HepG2 (cell line): Measurements from ENCODE around the gene ANKRD60. TPM values are rescaled to one million over a fixed set of nuclear protein-coding genes. Genes with fewer than 3 reads are reported as not detected.

Experiments used
- ATAC-seq: fragments of 200-7000 bp; cut with Tn5 transposase; 3 replicates; pipeline ENCODE4 v1.9.1; 2020; ENCODE audit warnings: mild to moderate bottlenecking, moderate library complexity
- BruUV-seq: library from RNA; stranded (reverse); fragments of 400-500 nt; replicated peaks from 2 replicates; lab custom pipeline; 2021; lab: Mats Ljungman, UMichigan
- CTCF ChIA-PET: fragments of 300-600 bp; formaldehyde crosslinking; extraction: SDS; loops from one replicate; lab custom pipeline; 2021; ENCODE audit warnings: low total read pairs, inconsistent platforms, low intra/inter-chr PET ratio; lab: Yijun Ruan, JAX
- POLR2A ChIA-PET: fragments of 350-600 bp; sonication (Branson Sonifier 250); formaldehyde crosslinking; loops from one replicate; lab custom pipeline; 2020; ENCODE audit warnings: antibody characterized with exemption, inconsistent platforms; lab: Yijun Ruan, JAX
- DNase-seq: peaks from one replicate; pipeline ENCODE4 v3.0.0-alpha.2; 2015; ENCODE audit warnings: low spot score
- FAIRE-seq: peaks from 3 replicates; lab custom pipeline; 2011; peaks lifted over from hg19 to GRCh38; lab: Jason Lieb, UNC
- H2AFZ ChIP-seq: one replicate; pipeline ENCODE4 v1.6.1; 2011; ENCODE audit warnings: low read length, inconsistent platforms
- H3K27ac ChIP-seq: fragments of 300-600 bp; 3 replicates; pipeline ENCODE4 v1.8.0; 2011; ENCODE audit warnings: mixed run types, mild to moderate bottlenecking, mixed read lengths, low read length, inconsistent platforms; ENCODE audit not compliant: insufficient read depth; ENCODE audit errors: extremely low read length
- H3K27me3 ChIP-seq, 2 experiments: fragments of 200-600 bp in 1 of 2; 2 replicates in 1 of 2; 3 replicates in 1 of 2; pipeline versions ENCODE4 v1.6.0 to v1.8.0; 2011; ENCODE audit warnings: low read length in 2 of 2, mild to moderate bottlenecking in 2 of 2, moderate library complexity in 2 of 2, inconsistent platforms in 1 of 2; ENCODE audit not compliant: insufficient read depth in 2 of 2, control insufficient read depth in 1 of 2
- H3K36me3 ChIP-seq, 2 experiments: fragments of 200-600 bp in 1 of 2; replicated peaks in 1 of 2; 2 replicates in 1 of 2; 3 replicates in 1 of 2; pipeline versions ENCODE4 v1.5.1 to v1.8.0; 2011; ENCODE audit warnings: low read length in 2 of 2, inconsistent platforms in 1 of 2; ENCODE audit not compliant: insufficient read depth in 2 of 2, control insufficient read depth in 1 of 2
- H3K4me1 ChIP-seq: 2 replicates; pipeline ENCODE4 v1.5.1; 2012; ENCODE audit warnings: low read length, inconsistent platforms; ENCODE audit not compliant: insufficient read depth
- H3K4me2 ChIP-seq: 2 replicates; pipeline ENCODE4 v1.6.0; 2011; ENCODE audit warnings: low read depth, low read length, inconsistent platforms
- H3K4me3 ChIP-seq, 3 experiments: fragments of 200-600 bp in 1 of 3; sonication (generic), shearing (Covaris generic) in 1 of 3; replicated peaks in 1 of 3; 2 replicates each; pipeline ENCODE4 v1.5.1; 2011 to 2016; ENCODE audit warnings: low read length in 3 of 3, inconsistent platforms in 2 of 3, low read depth in 2 of 3, mild to moderate bottlenecking in 2 of 3, control low read depth in 1 of 3, mixed read lengths in 1 of 3; ENCODE audit not compliant: insufficient read depth in 1 of 3
- H3K79me2 ChIP-seq: one replicate; pipeline ENCODE4 v1.6.1; 2011; ENCODE audit warnings: low read length, inconsistent platforms; ENCODE audit not compliant: insufficient read depth
- H3K9ac ChIP-seq: 2 replicates; pipeline ENCODE4 v1.6.0; 2011; ENCODE audit warnings: mild to moderate bottlenecking, low read depth, low read length, inconsistent platforms; ENCODE audit not compliant: insufficient read depth
- H3K9me3 ChIP-seq: 2 replicates; pipeline ENCODE4 v1.5.1; 2012; ENCODE audit warnings: mild to moderate bottlenecking, low read length
- H4K20me1 ChIP-seq: 2 replicates; pipeline ENCODE4 v1.6.0; 2011; ENCODE audit warnings: inconsistent platforms, mild to moderate bottlenecking, low read length, moderate library complexity; ENCODE audit not compliant: insufficient read depth
- CTCF ChIP-seq: sonication (generic); formaldehyde crosslinking; IDR thresholded peaks from 2 replicates; pipeline ENCODE4 v1.5.0; 2020; ENCODE audit warnings: mild to moderate bottlenecking, missing genetic modification reagents, moderate library complexity
- HNF1A ChIP-seq, 2 experiments: sonication (generic) in 1 of 2; formaldehyde crosslinking in 1 of 2; IDR thresholded peaks; 2 replicates each; pipeline versions ENCODE4 v1.4.0 to v1.6.1; 2016 to 2020; ENCODE audit warnings: borderline replicate concordance in 1 of 2, low read depth in 1 of 2, mild to moderate bottlenecking in 1 of 2, missing genetic modification reagents in 1 of 2
- MAFK ChIP-seq, 2 experiments: IDR thresholded peaks in 1 of 2; conservative IDR thresholded peaks in 1 of 2; 2 replicates each; pipeline ENCODE4 v1.6.1; 2011; ENCODE audit warnings: improper control_type of control experiment in 2 of 2, low read length in 2 of 2
- PITX1 ChIP-seq: sonication (generic); formaldehyde crosslinking; IDR thresholded peaks from 2 replicates; pipeline ENCODE4 v1.5.1; 2020; ENCODE audit warnings: mild to moderate bottlenecking, missing genetic modification reagents
- RFX3 ChIP-seq: IDR thresholded peaks from 2 replicates; pipeline ENCODE4 v1.6.1; 2016; ENCODE audit warnings: missing biosample characterization, missing genetic modification reagents
- ZNF781 ChIP-seq: sonication (generic); formaldehyde crosslinking; IDR thresholded peaks from 2 replicates; pipeline ENCODE4 v1.5.1; 2020; ENCODE audit warnings: borderline replicate concordance, mild to moderate bottlenecking, missing genetic modification reagents; ENCODE audit errors: not compliant biosample characterization
- WGBS: methylation state at CpG from one replicate; pipeline ENCODE4 v1.1.6; 2017; ENCODE audit warnings: low lambda C conversion rate; 5-methylcytosine and 5-hydroxymethylcytosine counted together
- in situ Hi-C: cut with HindIII; loops from 2 replicates; pipeline ENCODE4 v1.10.0; 2017; ENCODE audit warnings: low pct_unique_long_range_greater_than_20kb; ENCODE audit not compliant: extremely low pct_ligation_motif_present
- intact Hi-C: fragments of 100-400 bp; cut with micrococcal nuclease; formaldehyde crosslinking; loops from one replicate; pipeline ENCODE4 v1.10.0; 2022; ENCODE audit not compliant: unreplicated experiment
- polyA plus RNA-seq, 8 experiments: library from polyadenylated mRNA; depleted of rRNA in 3 of 8; stranded (reverse) in 7 of 8; unstranded in 1 of 8; fragments of >200 nt; fragmentation: Illumina TruSeq in 4 of 8; extraction: Trizol in 4 of 8; gene quantifications; 2 replicates each; pipeline versions ENCODE4 v1.2.1 to v1.2.3, GENCODE V29; 2011 to 2016; ENCODE audit warnings: low read depth in 4 of 8, missing spikeins in 1 of 8, mixed read lengths in 1 of 8; ENCODE audit not compliant: insufficient read depth in 1 of 8
- total RNA-seq, 5 experiments: library from RNA; depleted of rRNA; stranded (reverse); fragments of >200 nt; fragmentation: Illumina TruSeq; extraction: Trizol; gene quantifications; 2 replicates each; pipeline ENCODE4 v1.2.3, GENCODE V29; 2016; ENCODE audit warnings: low read depth in 1 of 5

ANKRD60 gene
- total and polyA plus RNA-seq, 2 of the 13 experiments (the other 11 are each of a cell fraction or from before 2014, with no cell fraction given), result not detected

GRCh38 chr20:58239216-58239615 is 10.8 kb upstream of the ANKRD60 start:
- Histone ChIP-seq H3K79me2 (no peaks in the 10 kb centered on the region), H3K4me3 (no peak overlapping the region)
- BruUV-seq, result no TSS peak

More at GRCh38 chr20:58239216-58239615, 10.8 kb upstream of the ANKRD60 start:
- Histone ChIP-seq H3K9me3 (no peaks in the 10 kb centered on the region), H3K9ac (no peak overlapping the region), H4K20me1 (no peaks in the 10 kb centered on the region), H3K4me2 (no peak overlapping the region), H3K4me1 (peaks cover 7% of the 10 kb centered on the region), H2AFZ (no peak overlapping the region), H3K36me3 (no peaks in the 10 kb centered on the region), H3K27ac (no peak overlapping the region), H3K27me3 (peaks cover 0 to 12% of the 10 kb centered on the region in 2 experiments; a peak in 2 of 5 replicates)
- POLR2A ChIA-PET, result no interaction called here
- WGBS, result 45% methylated on average over 7 of the region's 7 CpGs
- no peak for TF ChIP-seq HNF1A (IDR thresholded peaks at IDR 0.05; ENCODE audit: low read depth)
- no peak for TF ChIP-seq HNF1A (CRISPR knock-in tag; IDR thresholded peaks at IDR 0.05; ENCODE audit: borderline replicate concordance)
- TF ChIP-seq CTCF (CRISPR knock-in tag), result peak; percentile 16; the same call in 1 of the 2 replicates
- TF ChIP-seq PITX1 (CRISPR knock-in tag), result no peak
- TF ChIP-seq MAFK (conservative IDR thresholded peaks at IDR 0.05 in 1 of 2, IDR thresholded peaks at IDR 0.05 in 1 of 2; ENCODE audit: low read length in 2 of 2), result no peak
- no peak for TF ChIP-seq RFX3
- no peak for TF ChIP-seq ZNF781 (CRISPR knock-in tag)
- DNase-seq (no peak), ATAC-seq (peak; percentile 39; the same call in 2 of the 3 replicates), FAIRE-seq (no peak)
- CTCF ChIA-PET, result no interaction called here
- in situ Hi-C loops, result loop anchor here (10.0 kb wide), 1 partner anchor 606 kb away; no protein-coding TSS in a partner anchor
- intact Hi-C loops, result no loop called here
